K562 (cell line): ENCODE measurements around the gene PRMT6. TPM values are rescaled to one million over a fixed set of nuclear protein-coding genes. Genes with fewer than 3 reads are reported as not detected.

ENCODE experiments used
- BACH1 ChIP-seq: fragments of 200-800 bp; sonication (Bioruptor generic); IDR thresholded peaks from 2 replicates; pipeline ENCODE4 v1.6.1; 2016; ENCODE audit warnings: missing genetic modification characterization, missing compliant biosample characterization
- DACH1 ChIP-seq: fragments of 450-650 bp; IDR thresholded peaks from 2 replicates; pipeline ENCODE4 v1.6.1; 2018; ENCODE audit not compliant: partially characterized antibody
- MAZ ChIP-seq, 2 experiments: fragments of 450-650 bp in 1 of 2; sonication (generic) in 1 of 2; formaldehyde crosslinking; IDR thresholded peaks in 1 of 2; conservative IDR thresholded peaks in 1 of 2; 2 replicates each; pipeline versions ENCODE4 v1.4.0 to v1.5.0; 2020; ENCODE audit warnings: mild to moderate bottlenecking in 1 of 2, missing genetic modification reagents in 1 of 2
- MIER1 ChIP-seq: fragments of 450-650 bp; IDR thresholded peaks from 2 replicates; pipeline ENCODE4 v1.6.1; 2016; ENCODE audit warnings: antibody characterized with exemption, mild to moderate bottlenecking, low read depth
- NCOA1 ChIP-seq: fragments of 450-650 bp; IDR thresholded peaks from 2 replicates; pipeline ENCODE4 v1.6.1; 2016; ENCODE audit warnings: low read depth
- NFE2 ChIP-seq: IDR thresholded peaks from 2 replicates; pipeline ENCODE4 v1.6.1; 2014; ENCODE audit warnings: antibody characterized with exemption, low read depth
- NFXL1 ChIP-seq: fragments of 450-650 bp; formaldehyde crosslinking; IDR thresholded peaks from 2 replicates; pipeline ENCODE4 v1.4.0; 2021; ENCODE audit warnings: mild to moderate bottlenecking
- PHF20 ChIP-seq: fragments of 450-650 bp; IDR thresholded peaks from 2 replicates; pipeline ENCODE4 v1.6.1; 2018; ENCODE audit not compliant: partially characterized antibody
- SMAD3 ChIP-seq: fragments of 450-650 bp; formaldehyde crosslinking; conservative IDR thresholded peaks from 2 replicates; pipeline ENCODE4 v1.4.0; 2020; ENCODE audit warnings: mild to moderate bottlenecking
- ZNF785 ChIP-seq: fragments of 250-450 bp; sonication (Bioruptor Pico); IDR thresholded peaks from 2 replicates; pipeline ENCODE4 v1.4.0; 2020; ENCODE audit warnings: mild to moderate bottlenecking
- polyA plus RNA-seq, 8 experiments: library from polyadenylated mRNA; depleted of rRNA in 4 of 8; stranded (reverse) in 5 of 8; unstranded in 3 of 8; fragments of >200 nt; fragmentation: Nextera tagmentation in 2 of 8; fragmentation: Illumina TruSeq in 1 of 8; extraction: Ambion mirVana in 2 of 8; extraction: Trizol in 1 of 8; gene quantifications; 2 replicates each; pipeline versions ENCODE4 v1.2.1 to v1.2.3, GENCODE V29; 2011 to 2014; ENCODE audit warnings: inconsistent platforms in 1 of 8, missing spikeins in 1 of 8
- total RNA-seq, 7 experiments: library from RNA; depleted of rRNA in 6 of 7; stranded (reverse); fragments of >200 nt in 6 of 7; fragmentation: Illumina TruSeq in 2 of 7; extraction: Trizol in 2 of 7; gene quantifications; 2 replicates each; pipeline versions ENCODE4 v1.2.1 to v1.2.3, GENCODE V29; 2011 to 2021; ENCODE audit warnings: low replicate concordance in 1 of 7
- TF ChIP-seq, protein P1 (sequence below): fragments of 250-450 bp; sonication (Bioruptor Pico); IDR thresholded peaks from 2 replicates; pipeline ENCODE4 v1.4.0; 2020; ENCODE audit warnings: mild to moderate bottlenecking
- TF ChIP-seq, protein P2 (sequence below), 2 experiments: fragments of 450-650 bp in 1 of 2; IDR thresholded peaks; 2 replicates each; pipeline ENCODE4 v1.6.1; 2011 to 2017; ENCODE audit warnings: low read depth in 2 of 2, antibody characterized with exemption in 1 of 2, borderline replicate concordance in 1 of 2, low read length in 1 of 2, mild to moderate bottlenecking in 1 of 2, mixed read lengths in 1 of 2; ENCODE audit not compliant: control insufficient read depth in 1 of 2
- TF ChIP-seq, protein P3 (sequence below): sonication (generic); formaldehyde crosslinking; IDR thresholded peaks from 2 replicates; pipeline ENCODE4 v1.8.0; 2022; ENCODE audit warnings: missing genetic modification reagents, mild to moderate bottlenecking, borderline replicate concordance
- TF ChIP-seq, protein P4 (sequence below): fragments of 450-650 bp; formaldehyde crosslinking; conservative IDR thresholded peaks from 2 replicates; pipeline ENCODE4 v1.4.0; 2022; ENCODE audit warnings: mild to moderate bottlenecking, missing genetic modification characterization
- TF ChIP-seq, protein P5 (sequence below): fragments of 450-650 bp; conservative IDR thresholded peaks from 2 replicates; pipeline ENCODE4 v1.6.1; 2016; ENCODE audit warnings: missing genetic modification characterization, low read depth, mild to moderate bottlenecking, missing compliant biosample characterization, moderate library complexity

Gene PRMT6
- total and polyA plus RNA-seq, 9 of the 15 experiments (the other 6 are each of a cell fraction or from before 2014, with no cell fraction given): 6.1 to 36.9 (median 29.4) TPM

DNA sequence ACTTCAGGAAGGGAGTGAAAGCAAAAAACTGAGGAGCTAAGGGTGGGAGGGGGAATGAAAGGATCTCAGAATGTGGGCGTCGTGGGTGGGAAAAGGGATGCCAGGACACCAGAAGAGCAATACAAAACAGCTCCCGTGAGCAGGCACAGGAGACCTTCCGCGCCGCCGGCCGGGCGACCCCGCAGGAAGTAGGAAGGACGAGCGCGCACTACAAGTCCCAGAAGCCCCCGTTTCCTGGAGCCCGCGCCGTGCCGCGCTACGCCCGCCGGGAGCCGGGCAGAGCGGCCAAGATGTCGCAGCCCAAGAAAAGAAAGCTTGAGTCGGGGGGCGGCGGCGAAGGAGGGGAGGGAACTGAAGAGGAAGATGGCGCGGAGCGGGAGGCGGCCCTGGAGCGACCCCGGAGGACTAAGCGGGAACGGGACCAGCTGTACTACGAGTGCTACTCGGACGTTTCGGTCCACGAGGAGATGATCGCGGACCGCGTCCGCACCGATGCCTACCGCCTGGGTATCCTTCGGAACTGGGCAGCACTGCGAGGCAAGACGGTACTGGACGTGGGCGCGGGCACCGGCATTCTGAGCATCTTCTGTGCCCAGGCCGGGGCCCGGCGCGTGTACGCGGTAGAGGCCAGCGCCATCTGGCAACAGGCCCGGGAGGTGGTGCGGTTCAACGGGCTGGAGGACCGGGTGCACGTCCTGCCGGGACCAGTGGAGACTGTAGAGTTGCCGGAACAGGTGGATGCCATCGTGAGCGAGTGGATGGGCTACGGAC, at the start of gene PRMT6 (continued):
- TF ChIP-seq, protein P1, sequence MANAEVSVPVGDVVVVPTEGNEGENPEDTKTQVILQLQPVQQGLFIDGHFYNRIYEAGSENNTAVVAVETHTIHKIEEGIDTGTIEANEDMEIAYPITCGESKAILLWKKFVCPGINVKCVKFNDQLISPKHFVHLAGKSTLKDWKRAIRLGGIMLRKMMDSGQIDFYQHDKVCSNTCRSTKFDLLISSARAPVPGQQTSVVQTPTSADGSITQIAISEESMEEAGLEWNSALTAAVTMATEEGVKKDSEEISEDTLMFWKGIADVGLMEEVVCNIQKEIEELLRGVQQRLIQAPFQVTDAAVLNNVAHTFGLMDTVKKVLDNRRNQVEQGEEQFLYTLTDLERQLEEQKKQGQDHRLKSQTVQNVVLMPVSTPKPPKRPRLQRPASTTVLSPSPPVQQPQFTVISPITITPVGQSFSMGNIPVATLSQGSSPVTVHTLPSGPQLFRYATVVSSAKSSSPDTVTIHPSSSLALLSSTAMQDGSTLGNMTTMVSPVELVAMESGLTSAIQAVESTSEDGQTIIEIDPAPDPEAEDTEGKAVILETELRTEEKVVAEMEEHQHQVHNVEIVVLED: peak; percentile 71
- TF ChIP-seq SMAD3 (CRISPR knock-in tag) (no peak), NCOA1 (no peak), BACH1 (no peak), NFE2 (no peak), MAZ (CRISPR knock-in tag; conservative IDR thresholded peaks at IDR 0.05 in 1 of 2, IDR thresholded peaks at IDR 0.05 in 1 of 2) (peak; percentile 43 to 57; a peak in 2 of 4 replicates), PHF20 (peak; percentile 77), NFXL1 (CRISPR knock-in tag) (no peak), MIER1 (peak; percentile 3; the same call in 1 of the 2 replicates), ZNF785 (CRISPR knock-in tag) (no peak), DACH1 (no peak)
- TF ChIP-seq, protein P2, sequence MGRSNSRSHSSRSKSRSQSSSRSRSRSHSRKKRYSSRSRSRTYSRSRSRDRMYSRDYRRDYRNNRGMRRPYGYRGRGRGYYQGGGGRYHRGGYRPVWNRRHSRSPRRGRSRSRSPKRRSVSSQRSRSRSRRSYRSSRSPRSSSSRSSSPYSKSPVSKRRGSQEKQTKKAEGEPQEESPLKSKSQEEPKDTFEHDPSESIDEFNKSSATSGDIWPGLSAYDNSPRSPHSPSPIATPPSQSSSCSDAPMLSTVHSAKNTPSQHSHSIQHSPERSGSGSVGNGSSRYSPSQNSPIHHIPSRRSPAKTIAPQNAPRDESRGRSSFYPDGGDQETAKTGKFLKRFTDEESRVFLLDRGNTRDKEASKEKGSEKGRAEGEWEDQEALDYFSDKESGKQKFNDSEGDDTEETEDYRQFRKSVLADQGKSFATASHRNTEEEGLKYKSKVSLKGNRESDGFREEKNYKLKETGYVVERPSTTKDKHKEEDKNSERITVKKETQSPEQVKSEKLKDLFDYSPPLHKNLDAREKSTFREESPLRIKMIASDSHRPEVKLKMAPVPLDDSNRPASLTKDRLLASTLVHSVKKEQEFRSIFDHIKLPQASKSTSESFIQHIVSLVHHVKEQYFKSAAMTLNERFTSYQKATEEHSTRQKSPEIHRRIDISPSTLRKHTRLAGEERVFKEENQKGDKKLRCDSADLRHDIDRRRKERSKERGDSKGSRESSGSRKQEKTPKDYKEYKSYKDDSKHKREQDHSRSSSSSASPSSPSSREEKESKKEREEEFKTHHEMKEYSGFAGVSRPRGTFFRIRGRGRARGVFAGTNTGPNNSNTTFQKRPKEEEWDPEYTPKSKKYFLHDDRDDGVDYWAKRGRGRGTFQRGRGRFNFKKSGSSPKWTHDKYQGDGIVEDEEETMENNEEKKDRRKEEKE (IDR thresholded peaks at IDR 0.05; ENCODE audit: borderline replicate concordance in 1 of 2, control insufficient read depth in 1 of 2, low read depth in 2 of 2, low read length in 1 of 2): 0 out of 4 replicates have a peak, but pooled peaks of 1 of the 2 experiments have one; percentile 36
- TF ChIP-seq, protein P3, sequence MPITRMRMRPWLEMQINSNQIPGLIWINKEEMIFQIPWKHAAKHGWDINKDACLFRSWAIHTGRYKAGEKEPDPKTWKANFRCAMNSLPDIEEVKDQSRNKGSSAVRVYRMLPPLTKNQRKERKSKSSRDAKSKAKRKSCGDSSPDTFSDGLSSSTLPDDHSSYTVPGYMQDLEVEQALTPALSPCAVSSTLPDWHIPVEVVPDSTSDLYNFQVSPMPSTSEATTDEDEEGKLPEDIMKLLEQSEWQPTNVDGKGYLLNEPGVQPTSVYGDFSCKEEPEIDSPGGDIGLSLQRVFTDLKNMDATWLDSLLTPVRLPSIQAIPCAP (CRISPR knock-in tag): no peak
- TF ChIP-seq, protein P4, sequence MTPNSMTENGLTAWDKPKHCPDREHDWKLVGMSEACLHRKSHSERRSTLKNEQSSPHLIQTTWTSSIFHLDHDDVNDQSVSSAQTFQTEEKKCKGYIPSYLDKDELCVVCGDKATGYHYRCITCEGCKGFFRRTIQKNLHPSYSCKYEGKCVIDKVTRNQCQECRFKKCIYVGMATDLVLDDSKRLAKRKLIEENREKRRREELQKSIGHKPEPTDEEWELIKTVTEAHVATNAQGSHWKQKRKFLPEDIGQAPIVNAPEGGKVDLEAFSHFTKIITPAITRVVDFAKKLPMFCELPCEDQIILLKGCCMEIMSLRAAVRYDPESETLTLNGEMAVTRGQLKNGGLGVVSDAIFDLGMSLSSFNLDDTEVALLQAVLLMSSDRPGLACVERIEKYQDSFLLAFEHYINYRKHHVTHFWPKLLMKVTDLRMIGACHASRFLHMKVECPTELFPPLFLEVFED (CRISPR knock-in tag): no peak; the same call in none of the 2 replicates
- TF ChIP-seq, protein P5, sequence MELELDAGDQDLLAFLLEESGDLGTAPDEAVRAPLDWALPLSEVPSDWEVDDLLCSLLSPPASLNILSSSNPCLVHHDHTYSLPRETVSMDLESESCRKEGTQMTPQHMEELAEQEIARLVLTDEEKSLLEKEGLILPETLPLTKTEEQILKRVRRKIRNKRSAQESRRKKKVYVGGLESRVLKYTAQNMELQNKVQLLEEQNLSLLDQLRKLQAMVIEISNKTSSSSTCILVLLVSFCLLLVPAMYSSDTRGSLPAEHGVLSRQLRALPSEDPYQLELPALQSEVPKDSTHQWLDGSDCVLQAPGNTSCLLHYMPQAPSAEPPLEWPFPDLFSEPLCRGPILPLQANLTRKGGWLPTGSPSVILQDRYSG (tag): no peak
